ENCODE results near the gene SPECC1.

The SPECC1 gene

DNA sequence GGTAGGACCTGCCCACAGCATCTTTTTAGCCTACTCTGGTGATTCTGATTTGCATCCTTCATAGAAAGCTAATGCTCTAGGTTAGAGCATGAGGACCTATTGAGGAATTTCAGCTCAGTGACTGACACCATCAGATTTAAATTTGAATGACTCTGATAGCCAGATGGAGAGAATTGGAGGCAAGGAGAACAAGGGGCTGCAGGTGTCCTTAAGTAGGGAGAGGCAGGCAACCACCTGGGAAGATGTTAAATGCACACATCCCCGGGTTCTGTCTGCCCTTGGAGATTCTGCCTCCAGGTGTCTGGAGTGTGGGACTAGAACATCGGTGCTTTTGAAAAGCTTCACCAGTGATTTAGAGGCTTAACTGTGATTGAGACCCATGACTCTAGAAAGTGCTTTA is 221.8 kb downstream of the SPECC1 start:
- Histone ChIP-seq H3K4me1 (ENCODE audit: control insufficient read depth, low read length) (no peaks in the 10 kb centered on the region), H3K9me2 (replicated peaks; ENCODE audit: control insufficient read depth, low read length) (no peaks in the 10 kb centered on the region), H3K27me3 (ENCODE audit: control insufficient read depth, low read length) (no peaks in the 10 kb centered on the region), H3K4me3 (ENCODE audit: low read length) (no peak overlapping the region), H3K36me3 (ENCODE audit: control insufficient read depth, low read length) (no peaks in the 10 kb centered on the region), H3K27ac (ENCODE audit: low read depth, low read length) (no peak overlapping the region), H3K4me2 (ENCODE audit: low read length) (no peak overlapping the region), H3K9me3 (ENCODE audit: control insufficient read depth, insufficient read depth, low read length) (no peaks in the 10 kb centered on the region), H4K20me1 (ENCODE audit: control insufficient read depth, insufficient read depth, low read depth, low read length) (no peaks in the 10 kb centered on the region), H3F3A (ENCODE audit: control insufficient read depth, insufficient read depth) (no peaks in the 10 kb centered on the region), H3K79me2 (ENCODE audit: control insufficient read depth, low read length) (no peaks in the 10 kb centered on the region)
- TF ChIP-seq, protein P1, sequence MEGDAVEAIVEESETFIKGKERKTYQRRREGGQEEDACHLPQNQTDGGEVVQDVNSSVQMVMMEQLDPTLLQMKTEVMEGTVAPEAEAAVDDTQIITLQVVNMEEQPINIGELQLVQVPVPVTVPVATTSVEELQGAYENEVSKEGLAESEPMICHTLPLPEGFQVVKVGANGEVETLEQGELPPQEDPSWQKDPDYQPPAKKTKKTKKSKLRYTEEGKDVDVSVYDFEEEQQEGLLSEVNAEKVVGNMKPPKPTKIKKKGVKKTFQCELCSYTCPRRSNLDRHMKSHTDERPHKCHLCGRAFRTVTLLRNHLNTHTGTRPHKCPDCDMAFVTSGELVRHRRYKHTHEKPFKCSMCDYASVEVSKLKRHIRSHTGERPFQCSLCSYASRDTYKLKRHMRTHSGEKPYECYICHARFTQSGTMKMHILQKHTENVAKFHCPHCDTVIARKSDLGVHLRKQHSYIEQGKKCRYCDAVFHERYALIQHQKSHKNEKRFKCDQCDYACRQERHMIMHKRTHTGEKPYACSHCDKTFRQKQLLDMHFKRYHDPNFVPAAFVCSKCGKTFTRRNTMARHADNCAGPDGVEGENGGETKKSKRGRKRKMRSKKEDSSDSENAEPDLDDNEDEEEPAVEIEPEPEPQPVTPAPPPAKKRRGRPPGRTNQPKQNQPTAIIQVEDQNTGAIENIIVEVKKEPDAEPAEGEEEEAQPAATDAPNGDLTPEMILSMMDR (IDR thresholded peaks at IDR 0.05; ENCODE audit: low read depth, low read length, poor library complexity, severe bottlenecking): no peak
- no peak for TF ChIP-seq EZH2phosphoT487 (IDR thresholded peaks at IDR 0.05; ENCODE audit: borderline replicate concordance, low read length)

DNA sequence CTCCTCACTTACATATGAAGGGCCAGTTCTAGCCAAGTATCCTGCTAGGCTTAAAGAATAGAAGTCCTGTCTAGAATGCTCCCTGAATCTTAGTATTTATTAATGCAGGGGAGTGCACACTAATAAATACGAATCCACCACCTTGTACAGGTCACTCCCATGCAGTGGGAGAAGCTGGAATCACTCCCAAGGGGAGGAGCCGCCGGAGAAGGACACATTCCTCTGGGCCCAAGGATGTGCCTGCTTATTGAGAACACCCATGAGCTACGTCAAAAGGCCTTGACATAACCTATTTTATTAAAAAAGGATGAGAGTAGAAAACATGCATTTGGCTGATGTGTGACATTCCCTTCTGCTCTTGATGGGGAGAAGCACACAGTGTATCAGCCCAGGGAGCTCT is 223.5 kb downstream of the SPECC1 start:
- Histone ChIP-seq H3K79me2 (ENCODE audit: control insufficient read depth, low read length) (no peaks in the 10 kb centered on the region), H3K4me2 (ENCODE audit: low read length) (no peak overlapping the region), H3K36me3 (ENCODE audit: control insufficient read depth, low read length) (no peaks in the 10 kb centered on the region), H3K4me3 (ENCODE audit: low read length) (no peak overlapping the region), H3K27ac (ENCODE audit: low read depth, low read length) (no peak overlapping the region), H4K20me1 (ENCODE audit: control insufficient read depth, insufficient read depth, low read depth, low read length) (no peaks in the 10 kb centered on the region), H3K9me2 (replicated peaks; ENCODE audit: control insufficient read depth, low read length) (no peaks in the 10 kb centered on the region), H3F3A (ENCODE audit: control insufficient read depth, insufficient read depth) (no peaks in the 10 kb centered on the region), H3K27me3 (ENCODE audit: control insufficient read depth, low read length) (no peaks in the 10 kb centered on the region), H3K9me3 (ENCODE audit: control insufficient read depth, insufficient read depth, low read length) (no peaks in the 10 kb centered on the region), H3K4me1 (ENCODE audit: control insufficient read depth, low read length) (no peaks in the 10 kb centered on the region)
- TF ChIP-seq, protein P1 (IDR thresholded peaks at IDR 0.05; ENCODE audit: low read depth, low read length, poor library complexity, severe bottlenecking): no peak
- no peak for TF ChIP-seq EZH2phosphoT487 (IDR thresholded peaks at IDR 0.05; ENCODE audit: borderline replicate concordance, low read length)

DNA sequence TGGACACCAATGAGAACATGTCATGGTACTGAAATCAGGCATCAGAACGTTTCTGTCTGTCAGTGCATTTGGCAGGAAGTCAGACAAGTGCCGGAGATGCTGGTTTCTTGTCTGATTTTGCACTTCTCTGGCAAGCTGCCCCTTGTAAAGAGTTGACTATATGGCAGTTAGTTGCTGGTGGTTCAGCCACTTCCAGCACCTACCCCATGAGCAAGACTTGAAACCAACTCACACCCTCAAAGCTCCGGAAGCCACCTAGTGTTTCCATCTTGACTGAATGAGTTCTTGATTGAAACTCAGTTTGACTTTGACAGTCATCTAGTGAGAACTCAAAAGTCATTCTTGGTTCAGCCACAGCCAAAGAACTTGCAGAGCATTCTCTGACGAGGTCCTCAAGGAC is 225.1 kb downstream of the SPECC1 start:
- H4K20me1 ChIP-seq (ENCODE audit: control insufficient read depth, insufficient read depth, low read depth, low read length): no peaks in the 10 kb centered on the region
- no peak overlapping the region for H3K4me2 ChIP-seq (ENCODE audit: low read length)
- no peaks in the 10 kb centered on the region for H3K79me2 ChIP-seq (ENCODE audit: control insufficient read depth, low read length)
- H3K27me3 ChIP-seq (ENCODE audit: control insufficient read depth, low read length): no peaks in the 10 kb centered on the region
- H3K9me3 ChIP-seq (ENCODE audit: control insufficient read depth, insufficient read depth, low read length): no peaks in the 10 kb centered on the region
- H3K36me3 ChIP-seq (ENCODE audit: control insufficient read depth, low read length): no peaks in the 10 kb centered on the region
- H3K27ac ChIP-seq (ENCODE audit: low read depth, low read length): no peak overlapping the region
- no peak overlapping the region for H3K4me3 ChIP-seq (ENCODE audit: low read length)
- TF ChIP-seq, protein P1 (IDR thresholded peaks at IDR 0.05; ENCODE audit: low read depth, low read length, poor library complexity, severe bottlenecking): no peak
- H3F3A ChIP-seq (ENCODE audit: control insufficient read depth, insufficient read depth): no peaks in the 10 kb centered on the region
- no peaks in the 10 kb centered on the region for H3K4me1 ChIP-seq (ENCODE audit: control insufficient read depth, low read length)
- H3K9me2 ChIP-seq (replicated peaks; ENCODE audit: control insufficient read depth, low read length): no peaks in the 10 kb centered on the region

- no peaks in the 10 kb centered on the region for H3K9me3 ChIP-seq (ENCODE audit: control insufficient read depth, insufficient read depth, low read length)
- no peaks in the 10 kb centered on the region for H3K27me3 ChIP-seq (ENCODE audit: control insufficient read depth, low read length)
- H3K4me1 ChIP-seq (ENCODE audit: control insufficient read depth, low read length): no peaks in the 10 kb centered on the region
- no peaks in the 10 kb centered on the region for H4K20me1 ChIP-seq (ENCODE audit: control insufficient read depth, insufficient read depth, low read depth, low read length)
- H3K27ac ChIP-seq (ENCODE audit: low read depth, low read length): no peak overlapping the region
- TF ChIP-seq, protein P1 (IDR thresholded peaks at IDR 0.05; ENCODE audit: low read depth, low read length, poor library complexity, severe bottlenecking): no peak
- no peak for TF ChIP-seq EZH2phosphoT487 (IDR thresholded peaks at IDR 0.05; ENCODE audit: borderline replicate concordance, low read length)
- H3K4me2 ChIP-seq (ENCODE audit: low read length): no peak overlapping the region
- H3K79me2 ChIP-seq (ENCODE audit: control insufficient read depth, low read length): no peaks in the 10 kb centered on the region
- H3K4me3 ChIP-seq (ENCODE audit: low read length): no peak overlapping the region
- H3F3A ChIP-seq (ENCODE audit: control insufficient read depth, insufficient read depth): no peaks in the 10 kb centered on the region
- no peaks in the 10 kb centered on the region for H3K36me3 ChIP-seq (ENCODE audit: control insufficient read depth, low read length)
- no peaks in the 10 kb centered on the region for H3K9me2 ChIP-seq (replicated peaks; ENCODE audit: control insufficient read depth, low read length)
These were observed 226.6 kb downstream of the SPECC1 start for GRCh38 chr17:20235747-20236146.
